Kidney (tissue), 14 donors: ENCODE measurements around the gene SLC9A6. TPM values are rescaled to one million over a fixed set of nuclear protein-coding genes. Genes with fewer than 3 reads are reported as not detected.

ENCODE experiments used
- DNase-seq, 5 donors: peaks; one replicate each; pipeline ENCODE4 v3.0.0-alpha.2; 2013 to 2020
- FAIRE-seq: peaks from 2 replicates; lab custom pipeline; 2012; peaks lifted over from hg19 to GRCh38; lab: Jason Lieb, UNC
- H3K27ac ChIP-seq, 2 donors: one replicate each; pipeline ENCODE4 v1.7.0; 2013; ENCODE audit warnings: low read depth in 2 of 2, low read length in 2 of 2, inconsistent platforms in 1 of 2
- H3K27me3 ChIP-seq: one replicate; pipeline ENCODE4 v1.7.1; 2013; ENCODE audit warnings: low read length, inconsistent platforms; ENCODE audit not compliant: control insufficient read depth, insufficient read depth
- H3K36me3 ChIP-seq, 3 donors: one replicate each; pipeline versions ENCODE4 v1.7.0 to v1.7.1; 2013; ENCODE audit warnings: low read length in 3 of 3, control low read depth in 1 of 3, inconsistent platforms in 1 of 3; ENCODE audit not compliant: insufficient read depth in 3 of 3, control insufficient read depth in 2 of 3
- H3K4me1 ChIP-seq, 3 donors: one replicate each; pipeline versions ENCODE4 v1.7.0 to v1.7.1; 2013; ENCODE audit warnings: low read length in 3 of 3, inconsistent platforms in 1 of 3, low read depth in 1 of 3; ENCODE audit not compliant: control insufficient read depth in 2 of 3, insufficient read depth in 2 of 3
- H3K4me3 ChIP-seq, 3 donors: one replicate each; pipeline versions ENCODE4 v1.7.0 to v1.8.1; 2013; ENCODE audit warnings: low read length in 3 of 3, control low read depth in 1 of 3, inconsistent platforms in 1 of 3
- H3K9ac ChIP-seq, 3 donors: one replicate each; pipeline versions ENCODE4 v1.7.0 to v1.7.1; 2013; ENCODE audit warnings: low read length in 3 of 3, control low read depth in 1 of 3, inconsistent platforms in 1 of 3
- H3K9me3 ChIP-seq, 3 donors: one replicate each; pipeline versions ENCODE4 v1.7.0 to v1.7.1; 2013; ENCODE audit warnings: low read length in 3 of 3, control low read depth in 1 of 3, inconsistent platforms in 1 of 3; ENCODE audit not compliant: control insufficient read depth in 2 of 3, insufficient read depth in 1 of 3
- CTCF ChIP-seq: IDR thresholded peaks from 3 replicates; pipeline ENCODE4 v1.5.1; 2012; ENCODE audit warnings: mild to moderate bottlenecking, moderate library complexity, borderline replicate concordance; ENCODE audit not compliant: insufficient read depth; ENCODE audit errors: extremely low read depth
- intact Hi-C: fragments of 100-400 bp; cut with DNase I; formaldehyde crosslinking; loops from one replicate; pipeline ENCODE4 v1.11.1; 2022
- polyA plus RNA-seq: library from polyadenylated mRNA; stranded (reverse); fragments of 350-450 nt; fragmentation: Illumina TruSeq; extraction: RNeasy Lipid Tissue Mini Kit (QIAGEN cat#74804); gene quantifications from one replicate; pipeline ENCODE4 v1.2.3, GENCODE V29; 2014; ENCODE audit warnings: low read depth, low replicate concordance; ENCODE audit not compliant: insufficient read depth
- total RNA-seq: library from RNA; stranded (reverse); fragmentation: NEBNext Ultra II Directional; extraction: Animal tissue kit (Norgen Biotek cat#: 25700); gene quantifications from one replicate; pipeline ENCODE4 v1.2.1, GENCODE V29; 2021
- donor health status: control.
- donor health status: control.
- donor health status: control.
- donor health status: control.
- donor health status: control.
- donor health status: DM: yes; HTN: yes; CAD: no.
- donor health status: Normal renal cell carcinoma (clear cell type).

SLC9A6 gene
- total and polyA plus RNA-seq, 2 donors from 2014 or later: 7.2 to 14.1 TPM

GRCh38 chrX:135973025-135973547 lies 12.1 kb upstream of the SLC9A6 start:
- Histone ChIP-seq H3K9me3 (no peaks in the 10 kb centered on the region), H3K9ac (peak overlapping the region; percentile 50 to 83 (median 79)), H3K4me1 (peaks cover 0 to 4% (median 0%) of the 10 kb centered on the region in 3 donors), H3K36me3 (no peaks in the 10 kb centered on the region), H3K27me3 (no peaks in the 10 kb centered on the region), H3K27ac (peak overlapping the region; percentile 87 to 98), H3K4me3 (peak overlapping the region; percentile 78 to 90 (median 87))
- TF ChIP-seq CTCF: no peak
- no peak for FAIRE-seq
- DNase-seq: peak in 2 of 5 donors; percentile 38 to 48
- intact Hi-C loops: no loop called here

GRCh38 chrX:135973548-135974278 lies 11.5 kb upstream of the SLC9A6 start, which contains the start of gene MMGT1:
Gene MMGT1, minus strand, starts transcription at chrX:135973988. Its CDS starts 313 bp downstream, at chrX:135973675.
- no peak for TF ChIP-seq CTCF
- DNase-seq: peak; percentile 87 to 96 (median 91)
- Histone ChIP-seq H3K4me3 (peak within 1 kb of the TSS; percentile 79 to 90 (median 87)), H3K9me3 (no peaks in the 10 kb centered on the region), H3K27ac (peak within 1 kb of the TSS; percentile 87 to 98), H3K27me3 (no peaks in the 10 kb centered on the region), H3K9ac (peak within 1 kb of the TSS; percentile 50 to 83 (median 79)), H3K4me1 (peaks cover 0 to 4% (median 0%) of the 10 kb centered on the region in 3 donors), H3K36me3 (no peaks in the 10 kb centered on the region)
- intact Hi-C loops: no loop called here
- FAIRE-seq: no peak

- intact Hi-C loops: no loop called here
- peak; percentile 63 to 94 (median 84) for DNase-seq
- Histone ChIP-seq H3K4me1 (peaks cover 0 to 4% (median 0%) of the 10 kb centered on the region in 3 donors), H3K4me3 (peak overlapping the region; percentile 53 to 79 (median 67)), H3K36me3 (no peaks in the 10 kb centered on the region), H3K27ac (no peak overlapping the region), H3K9me3 (no peaks in the 10 kb centered on the region), H3K27me3 (no peaks in the 10 kb centered on the region), H3K9ac (peak overlapping the region in 2 of 3 donors; percentile 1 to 46)
- TF ChIP-seq CTCF: no peak
- no peak for FAIRE-seq
Measured at GRCh38 chrX:135974279-135974856, 10.9 kb upstream of the SLC9A6 start.
